HFF-Myc (cell line): ENCODE results near the gene TTK.

Source experiments
- DNase-seq: peaks from one replicate; pipeline ENCODE4 v3.0.0-alpha.2; 2011; ENCODE audit warnings: low read depth; ENCODE audit errors: extremely low read depth
- H3K4me3 ChIP-seq: replicated peaks from 2 replicates; pipeline ENCODE4 v1.5.1; 2011; ENCODE audit warnings: low read depth, mild to moderate bottlenecking, control low read depth, low read length
- CTCF ChIP-seq: IDR thresholded peaks from 2 replicates; pipeline ENCODE4 v1.5.1; 2012; ENCODE audit warnings: mild to moderate bottlenecking, low read depth, low read length, control low read depth; ENCODE audit errors: missing control alignments

The TTK gene

GRCh38 chr6:79981652-79982051, 22.8 kb upstream of the TTK start:
- no peak for DNase-seq
- no peak for TF ChIP-seq CTCF
- no peak overlapping the region for H3K4me3 ChIP-seq

- DNase-seq: peak; percentile 6
- no peak for TF ChIP-seq CTCF
- no peak overlapping the region for H3K4me3 ChIP-seq
These were observed 20.2 kb upstream of the TTK start for GRCh38 chr6:79984261-79984660.

GRCh38 chr6:79985128-79985527, 19.3 kb upstream of the TTK start:
- DNase-seq: no peak
- no peak for TF ChIP-seq CTCF
- H3K4me3 ChIP-seq: no peak overlapping the region

GRCh38 chr6:79989641-79990040, 14.8 kb upstream of the TTK start:
- H3K4me3 ChIP-seq: no peak overlapping the region
- DNase-seq: no peak
- no peak for TF ChIP-seq CTCF

GRCh38 chr6:79993012-79993910, 11.2 kb upstream of the TTK start:
- no peak for TF ChIP-seq CTCF
- no peak overlapping the region for H3K4me3 ChIP-seq
- DNase-seq: no peak

- DNase-seq: no peak
- H3K4me3 ChIP-seq: no peak overlapping the region
- no peak for TF ChIP-seq CTCF
These were observed 10.5 kb upstream of the TTK start for GRCh38 chr6:79993911-79994309.
